Non-pigmented ciliary epithelial cell (primary cell): Measurements from ENCODE around the gene KMT2A.
A peak's percentile ranks its signal among the peaks of the same experiment; 100 is the strongest.

ENCODE experiments used
- DNase-seq: peaks from one replicate; pipeline ENCODE4 v3.0.0-alpha.2; 2010; ENCODE audit warnings: low read depth

KMT2A gene

DNA sequence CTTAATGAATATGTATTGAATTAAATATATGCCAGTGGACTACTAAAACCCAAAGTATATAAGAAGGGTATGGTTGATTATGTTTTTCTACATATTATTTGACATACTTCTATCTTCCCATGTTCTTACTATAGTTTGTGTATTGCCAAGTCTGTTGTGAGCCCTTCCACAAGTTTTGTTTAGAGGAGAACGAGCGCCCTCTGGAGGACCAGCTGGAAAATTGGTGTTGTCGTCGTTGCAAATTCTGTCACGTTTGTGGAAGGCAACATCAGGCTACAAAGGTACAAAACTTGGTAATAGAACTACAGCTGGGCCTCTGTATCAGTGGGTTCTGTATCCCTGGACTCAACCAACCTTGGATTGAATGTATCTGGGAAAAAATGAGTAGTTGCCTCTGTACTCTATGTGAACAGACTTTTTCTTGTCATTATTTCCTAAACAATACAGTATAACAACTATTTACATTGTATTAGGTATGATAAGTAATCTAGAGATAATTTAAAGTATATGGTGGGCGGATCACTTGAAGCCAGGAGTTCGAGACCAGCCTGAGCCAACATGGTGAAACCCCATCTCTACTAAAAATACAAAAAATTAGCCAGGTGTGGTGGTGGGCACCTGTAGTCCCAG, 52.3 kb downstream of the KMT2A start:
- peak; percentile 49 for DNase-seq

DNA sequence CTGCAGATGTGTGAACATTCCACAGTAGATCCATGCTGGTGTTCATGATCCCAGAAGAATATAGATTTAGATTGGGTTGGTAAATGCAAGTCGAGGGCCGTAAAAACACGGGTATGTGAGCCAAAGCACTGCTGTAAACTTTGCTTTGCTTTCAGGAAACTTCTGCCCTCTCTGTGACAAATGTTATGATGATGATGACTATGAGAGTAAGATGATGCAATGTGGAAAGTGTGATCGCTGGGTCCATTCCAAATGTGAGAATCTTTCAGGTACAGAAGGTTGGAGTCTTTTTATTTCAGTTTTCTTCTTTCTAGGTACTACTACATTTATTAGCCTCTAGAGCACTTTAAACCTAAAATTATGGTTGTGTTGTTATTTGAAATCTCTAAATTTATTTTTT, 54.7 kb downstream of the KMT2A start:
- no peak for DNase-seq

DNA sequence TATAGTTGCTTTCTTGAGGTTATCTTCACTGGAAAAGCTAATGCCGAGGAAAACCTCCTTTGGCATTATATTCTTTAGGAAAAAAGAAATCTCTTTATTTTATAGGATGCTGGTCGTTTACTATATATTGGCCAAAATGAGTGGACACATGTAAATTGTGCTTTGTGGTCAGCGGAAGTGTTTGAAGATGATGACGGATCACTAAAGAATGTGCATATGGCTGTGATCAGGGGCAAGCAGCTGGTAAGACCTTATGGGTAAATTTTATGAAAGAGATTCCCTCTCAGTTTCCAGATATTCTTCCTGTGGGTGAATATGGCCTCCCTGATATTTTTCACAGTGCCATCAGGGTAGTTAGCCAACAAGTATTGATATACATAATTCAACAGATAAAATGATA, 61.5 kb downstream of the KMT2A start:
- peak; percentile 68 for DNase-seq

DNA sequence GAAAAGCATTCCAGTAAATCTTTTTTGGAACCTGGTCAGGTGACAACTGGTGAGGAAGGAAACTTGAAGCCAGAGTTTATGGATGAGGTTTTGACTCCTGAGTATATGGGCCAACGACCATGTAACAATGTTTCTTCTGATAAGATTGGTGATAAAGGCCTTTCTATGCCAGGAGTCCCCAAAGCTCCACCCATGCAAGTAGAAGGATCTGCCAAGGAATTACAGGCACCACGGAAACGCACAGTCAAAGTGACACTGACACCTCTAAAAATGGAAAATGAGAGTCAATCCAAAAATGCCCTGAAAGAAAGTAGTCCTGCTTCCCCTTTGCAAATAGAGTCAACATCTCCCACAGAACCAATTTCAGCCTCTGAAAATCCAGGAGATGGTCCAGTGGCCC, 66.9 kb downstream of the KMT2A start:
- no peak for DNase-seq

DNA sequence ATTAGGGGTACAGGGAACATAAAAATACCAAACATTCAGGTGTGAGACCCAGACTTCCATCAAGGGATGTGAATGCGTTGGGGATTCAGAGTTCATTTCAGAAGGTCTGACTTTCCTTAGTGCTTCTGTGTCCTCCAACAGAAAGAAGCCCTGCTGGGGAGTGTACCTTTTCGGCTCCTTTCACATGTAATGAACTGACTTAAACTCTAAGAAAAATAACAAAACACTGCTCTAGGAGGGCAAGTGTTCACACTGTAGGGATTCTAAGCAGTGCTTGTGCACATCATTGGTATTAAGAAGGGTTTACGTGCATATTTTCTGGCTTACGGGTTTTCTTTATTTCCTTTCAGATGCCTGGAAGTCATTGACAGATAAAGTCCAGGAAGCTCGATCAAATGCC, 75.3 kb downstream of the KMT2A start:
- no peak for DNase-seq

DNA sequence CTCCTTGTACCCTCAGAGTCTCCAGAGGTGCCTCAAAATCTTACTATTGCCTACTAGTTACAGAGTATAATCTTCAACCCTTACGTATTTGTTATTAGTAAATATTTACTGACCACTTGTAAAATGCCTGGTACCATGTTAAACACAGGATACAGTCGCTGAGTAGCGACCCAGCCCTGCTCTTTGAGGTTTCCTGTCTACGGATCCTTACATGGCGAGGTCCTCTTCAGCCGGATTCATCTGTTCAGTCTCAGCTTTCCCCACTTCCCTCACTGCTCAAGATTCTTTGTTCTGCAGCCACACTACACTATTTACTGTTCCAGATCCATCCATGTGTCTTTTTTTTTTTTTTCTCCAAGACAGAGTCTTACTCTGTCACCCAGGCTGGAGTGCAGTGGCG, 77.8 kb downstream of the KMT2A start:
- DNase-seq: no peak

DNA sequence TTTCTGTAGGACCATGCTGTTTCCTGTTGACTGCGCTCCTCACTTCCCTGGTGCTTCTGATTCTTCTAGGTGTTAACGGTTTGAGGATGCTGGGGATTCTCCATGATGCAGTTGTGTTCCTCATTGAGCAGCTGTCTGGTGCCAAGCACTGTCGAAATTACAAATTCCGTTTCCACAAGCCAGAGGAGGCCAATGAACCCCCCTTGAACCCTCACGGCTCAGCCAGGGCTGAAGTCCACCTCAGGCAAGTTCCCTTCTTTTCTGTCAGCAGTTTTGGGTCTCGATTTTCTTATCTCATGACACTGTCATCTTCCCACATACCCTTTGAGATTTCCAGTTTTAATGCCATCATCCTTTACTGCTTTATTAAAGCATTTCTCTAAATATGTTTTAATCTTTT, 83.3 kb downstream of the KMT2A start:
- DNase-seq: no peak

DNA sequence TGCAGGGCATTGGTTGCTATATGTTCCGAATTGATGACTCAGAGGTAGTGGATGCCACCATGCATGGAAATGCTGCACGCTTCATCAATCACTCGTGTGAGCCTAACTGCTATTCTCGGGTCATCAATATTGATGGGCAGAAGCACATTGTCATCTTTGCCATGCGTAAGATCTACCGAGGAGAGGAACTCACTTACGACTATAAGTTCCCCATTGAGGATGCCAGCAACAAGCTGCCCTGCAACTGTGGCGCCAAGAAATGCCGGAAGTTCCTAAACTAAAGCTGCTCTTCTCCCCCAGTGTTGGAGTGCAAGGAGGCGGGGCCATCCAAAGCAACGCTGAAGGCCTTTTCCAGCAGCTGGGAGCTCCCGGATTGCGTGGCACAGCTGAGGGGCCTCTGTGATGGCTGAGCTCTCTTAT, 85.6 kb downstream of the KMT2A start:
- no peak for DNase-seq

DNA sequence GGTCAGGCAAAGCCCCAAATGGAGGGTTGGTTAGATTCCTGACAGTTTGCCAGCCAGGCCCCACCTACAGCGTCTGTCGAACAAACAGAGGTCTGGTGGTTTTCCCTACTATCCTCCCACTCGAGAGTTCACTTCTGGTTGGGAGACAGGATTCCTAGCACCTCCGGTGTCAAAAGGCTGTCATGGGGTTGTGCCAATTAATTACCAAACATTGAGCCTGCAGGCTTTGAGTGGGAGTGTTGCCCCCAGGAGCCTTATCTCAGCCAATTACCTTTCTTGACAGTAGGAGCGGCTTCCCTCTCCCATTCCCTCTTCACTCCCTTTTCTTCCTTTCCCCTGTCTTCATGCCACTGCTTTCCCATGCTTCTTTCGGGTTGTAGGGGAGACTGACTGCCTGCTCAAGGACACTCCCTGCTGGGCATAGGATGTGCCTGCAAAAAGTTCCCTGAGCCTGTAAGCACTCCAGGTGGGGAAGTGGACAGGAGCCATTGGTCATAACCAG, 86.3 kb downstream of the KMT2A start:
- no peak for DNase-seq

DNA sequence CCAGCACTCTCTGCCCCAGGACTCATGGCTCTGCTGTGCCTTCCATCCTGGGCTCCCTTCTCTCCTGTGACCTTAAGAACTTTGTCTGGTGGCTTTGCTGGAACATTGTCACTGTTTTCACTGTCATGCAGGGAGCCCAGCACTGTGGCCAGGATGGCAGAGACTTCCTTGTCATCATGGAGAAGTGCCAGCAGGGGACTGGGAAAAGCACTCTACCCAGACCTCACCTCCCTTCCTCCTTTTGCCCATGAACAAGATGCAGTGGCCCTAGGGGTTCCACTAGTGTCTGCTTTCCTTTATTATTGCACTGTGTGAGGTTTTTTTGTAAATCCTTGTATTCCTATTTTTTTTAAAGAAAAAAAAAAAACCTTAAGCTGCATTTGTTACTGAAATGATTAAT, 88.1 kb downstream of the KMT2A start:
- no peak for DNase-seq

DNA sequence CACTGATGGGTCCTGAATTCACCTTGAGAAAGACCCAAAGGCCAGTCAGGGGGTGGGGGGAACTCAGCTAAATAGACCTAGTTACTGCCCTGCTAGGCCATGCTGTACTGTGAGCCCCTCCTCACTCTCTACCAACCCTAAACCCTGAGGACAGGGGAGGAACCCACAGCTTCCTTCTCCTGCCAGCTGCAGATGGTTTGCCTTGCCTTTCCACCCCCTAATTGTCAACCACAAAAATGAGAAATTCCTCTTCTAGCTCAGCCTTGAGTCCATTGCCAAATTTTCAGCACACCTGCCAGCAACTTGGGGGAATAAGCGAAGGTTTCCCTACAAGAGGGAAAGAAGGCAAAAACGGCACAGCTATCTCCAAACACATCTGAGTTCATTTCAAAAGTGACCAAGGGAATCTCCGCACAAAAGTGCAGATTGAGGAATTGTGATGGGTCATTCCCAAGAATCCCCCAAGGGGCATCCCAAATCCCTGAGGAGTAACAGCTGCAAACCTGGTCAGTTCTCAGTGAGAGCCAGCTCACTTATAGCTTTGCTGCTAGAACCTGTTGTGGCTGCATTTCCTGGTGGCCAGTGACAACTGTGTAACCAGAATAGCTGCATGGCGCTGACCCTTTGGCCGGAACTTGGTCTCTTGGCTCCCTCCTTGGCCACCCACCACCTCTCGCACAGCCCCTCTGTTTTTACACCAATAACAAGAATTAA, 88.6 kb downstream of the KMT2A start:
- DNase-seq: no peak

DNA sequence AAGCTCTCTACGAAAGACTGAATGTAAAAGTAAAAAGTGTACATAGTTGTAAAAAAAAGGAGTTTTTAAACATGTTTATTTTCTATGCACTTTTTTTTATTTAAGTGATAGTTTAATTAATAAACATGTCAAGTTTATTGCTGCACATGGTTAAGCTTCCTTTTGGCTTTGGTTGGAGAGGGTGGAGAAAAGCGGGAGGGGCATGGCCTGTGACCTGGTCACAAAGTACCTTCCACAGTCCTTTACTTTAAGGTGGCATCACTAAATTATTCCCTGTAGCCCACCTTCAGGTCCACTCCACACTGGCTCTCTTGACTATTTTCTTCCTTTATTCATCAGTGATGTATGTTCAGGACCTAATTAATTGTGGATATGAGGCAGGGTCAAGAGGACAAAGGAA, 90.4 kb downstream of the KMT2A start:
- DNase-seq: no peak

DNA sequence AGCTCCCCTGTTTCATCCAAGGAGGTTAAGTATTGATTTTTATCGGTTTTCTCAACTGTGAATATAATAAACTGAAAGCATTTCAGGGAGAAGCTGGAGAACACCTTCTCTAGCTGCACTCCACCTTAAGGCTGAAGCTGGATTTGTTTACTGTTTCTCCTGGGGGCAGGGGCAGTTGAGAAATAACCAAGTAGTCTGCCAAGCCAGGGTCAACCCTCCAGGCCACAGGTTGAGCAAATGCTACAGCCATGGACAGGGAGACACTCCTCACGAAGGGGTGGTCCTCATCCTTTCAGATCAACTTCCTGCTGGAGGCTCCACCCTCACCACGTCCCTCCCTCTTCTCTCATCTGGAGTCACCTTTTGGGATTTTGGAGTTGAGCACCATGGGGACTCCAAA, 90.8 kb downstream of the KMT2A start, which contains the start of gene TTC36:
TTC36 (plus strand) TSS at position 366 of the 400 bp plus-strand sequence; CDS start at position 387, 21 bp downstream.
- no peak for DNase-seq

DNA sequence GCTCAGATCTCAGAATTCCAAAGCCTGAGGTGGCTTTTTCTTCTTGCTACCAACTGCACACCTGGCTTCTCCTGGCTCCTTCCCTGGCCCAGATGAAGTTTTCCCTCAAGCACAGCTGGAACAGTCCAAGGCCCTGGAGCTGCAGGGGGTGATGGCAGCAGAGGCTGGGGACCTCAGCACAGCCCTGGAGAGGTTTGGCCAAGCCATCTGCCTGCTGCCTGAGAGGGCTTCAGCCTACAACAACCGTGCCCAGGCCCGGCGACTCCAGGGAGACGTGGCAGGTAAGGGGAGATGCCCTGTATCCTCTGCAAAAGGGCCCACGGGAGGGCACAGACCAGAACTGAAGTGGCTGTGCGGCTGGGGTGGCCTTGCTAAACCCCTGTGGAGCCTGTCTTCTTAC, 92.2 kb downstream of the KMT2A start:
- no peak for DNase-seq

DNA sequence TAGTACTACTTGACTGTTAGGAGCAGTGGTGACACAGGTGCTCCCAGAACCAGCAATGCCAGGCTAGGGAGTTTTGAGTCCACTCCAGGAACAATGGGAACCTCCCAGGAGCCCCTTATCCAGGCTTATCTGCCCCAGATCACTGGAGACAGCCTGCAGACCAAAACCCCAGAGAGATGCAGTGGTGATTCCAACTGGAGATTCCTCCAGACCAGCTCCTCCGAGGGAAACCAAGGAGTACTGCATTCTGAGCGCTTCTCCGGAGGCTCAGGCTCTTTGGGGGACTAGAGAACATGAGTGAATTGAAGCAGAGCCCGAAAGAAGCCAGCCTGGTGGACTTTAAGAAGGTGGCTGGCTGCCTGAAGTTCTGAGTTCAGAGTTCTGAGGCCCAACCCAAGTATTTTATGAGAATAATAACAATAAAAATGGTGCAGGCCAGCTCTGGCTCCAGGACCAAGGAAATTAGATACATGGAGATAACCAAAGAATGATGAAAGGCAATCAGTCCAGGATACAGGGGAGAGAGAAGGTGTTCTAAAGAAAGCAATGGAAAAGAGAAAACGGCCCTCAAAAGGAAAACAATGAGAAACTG, 93.4 kb downstream of the KMT2A start:
- no peak for DNase-seq

DNA sequence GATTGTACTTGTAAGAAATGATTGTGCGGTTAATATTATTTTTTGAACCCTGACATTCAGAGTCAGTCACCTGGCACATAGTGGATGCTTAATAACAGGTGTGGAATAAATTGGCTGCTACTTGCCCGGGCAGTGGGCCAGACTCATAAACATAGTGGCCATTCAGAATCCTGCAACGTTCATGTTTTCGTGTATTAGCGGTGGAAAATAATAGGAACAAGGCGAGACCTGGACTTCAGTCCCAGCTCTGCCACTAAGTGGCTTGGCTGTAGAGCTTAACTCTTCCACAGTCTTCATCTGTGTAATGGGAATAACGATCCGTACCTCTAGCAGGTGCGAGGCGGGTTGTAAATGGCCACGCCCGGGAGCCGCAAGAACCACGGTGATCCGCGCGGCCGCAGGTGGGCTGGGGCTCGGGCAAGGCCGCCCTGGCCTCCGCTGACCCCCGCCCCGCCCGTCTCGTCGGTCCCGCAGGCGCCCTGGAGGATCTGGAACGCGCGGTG, 93.9 kb downstream of the KMT2A start:
- DNase-seq: no peak

DNA sequence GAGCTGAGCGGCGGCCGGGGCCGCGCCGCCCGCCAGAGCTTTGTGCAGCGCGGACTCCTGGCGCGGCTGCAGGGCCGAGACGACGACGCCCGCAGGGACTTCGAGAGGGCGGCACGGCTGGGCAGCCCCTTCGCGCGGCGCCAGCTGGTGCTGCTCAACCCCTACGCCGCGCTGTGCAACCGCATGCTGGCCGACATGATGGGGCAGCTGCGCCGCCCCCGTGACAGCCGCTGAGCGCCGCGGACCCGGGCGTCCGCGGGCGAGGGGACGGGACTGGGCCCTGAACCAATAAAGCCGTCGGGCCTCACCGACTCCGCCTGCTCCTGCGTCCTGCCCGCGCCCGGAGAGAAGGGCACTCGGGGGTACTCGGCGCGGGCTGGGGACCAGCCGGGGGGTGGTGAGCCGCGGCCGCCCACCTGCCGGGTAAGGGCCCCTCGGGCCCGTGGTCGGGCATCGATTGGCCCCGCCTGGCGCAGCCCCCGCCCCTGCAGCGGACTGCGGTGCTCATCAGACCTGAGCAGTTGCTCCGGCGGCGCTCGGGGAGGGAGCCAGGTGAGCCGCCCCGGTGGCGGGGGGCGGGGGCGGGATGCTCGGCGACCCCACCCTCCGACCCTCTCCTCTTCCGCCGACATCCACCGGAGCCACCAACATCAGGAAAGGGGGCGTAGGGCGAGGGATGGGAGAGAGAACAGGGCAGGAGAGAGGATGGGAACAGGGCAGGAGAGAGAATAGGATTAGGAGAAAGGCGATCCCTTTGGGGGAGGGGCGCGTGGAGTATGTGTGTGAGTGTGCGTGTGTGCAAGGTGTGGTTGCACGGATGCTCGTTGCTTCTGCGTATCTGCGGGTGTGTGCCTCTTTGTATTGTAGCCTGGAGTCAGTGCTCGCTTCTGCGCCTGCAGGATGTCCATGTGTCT, 94.6 kb downstream of the KMT2A start, which contains the start of gene TMEM25:
TMEM25 (plus strand) TSS at position 510 of the 914 bp plus-strand sequence. CDS start 610 bp downstream, outside the sequence.
- DNase-seq: no peak

DNA sequence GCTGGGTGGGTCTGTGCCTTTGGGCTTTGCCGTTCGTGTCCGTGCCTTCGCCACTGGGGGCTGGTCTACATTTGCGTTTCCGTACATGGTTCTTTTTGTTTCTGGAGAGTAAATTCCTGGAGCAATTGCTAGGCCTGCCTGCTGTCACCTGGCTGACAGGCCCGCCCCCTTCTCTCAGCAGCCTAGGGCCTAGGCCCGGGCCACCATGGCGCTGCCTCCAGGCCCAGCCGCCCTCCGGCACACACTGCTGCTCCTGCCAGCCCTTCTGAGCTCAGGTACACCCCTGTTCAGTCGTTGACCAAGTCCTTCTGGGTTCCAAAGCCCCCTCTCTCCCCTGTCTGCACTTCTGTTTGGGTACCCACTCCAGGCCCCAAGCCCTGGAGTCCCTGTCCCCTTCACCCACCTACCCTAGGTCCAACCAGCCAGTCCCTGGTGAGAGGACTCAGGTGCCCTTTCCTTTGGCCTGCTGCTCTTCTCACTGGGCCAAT, 95.3 kb downstream of the KMT2A start:
- no peak for DNase-seq

DNA sequence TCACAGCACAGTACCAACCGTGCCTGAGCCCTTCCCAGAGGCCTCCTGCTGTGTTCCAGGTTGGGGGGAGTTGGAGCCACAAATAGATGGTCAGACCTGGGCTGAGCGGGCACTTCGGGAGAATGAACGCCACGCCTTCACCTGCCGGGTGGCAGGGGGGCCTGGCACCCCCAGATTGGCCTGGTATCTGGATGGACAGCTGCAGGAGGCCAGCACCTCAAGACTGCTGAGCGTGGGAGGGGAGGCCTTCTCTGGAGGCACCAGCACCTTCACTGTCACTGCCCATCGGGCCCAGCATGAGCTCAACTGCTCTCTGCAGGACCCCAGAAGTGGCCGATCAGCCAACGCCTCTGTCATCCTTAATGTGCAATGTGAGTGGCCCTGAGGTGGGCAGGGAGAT, 95.8 kb downstream of the KMT2A start:
- DNase-seq: no peak

DNA sequence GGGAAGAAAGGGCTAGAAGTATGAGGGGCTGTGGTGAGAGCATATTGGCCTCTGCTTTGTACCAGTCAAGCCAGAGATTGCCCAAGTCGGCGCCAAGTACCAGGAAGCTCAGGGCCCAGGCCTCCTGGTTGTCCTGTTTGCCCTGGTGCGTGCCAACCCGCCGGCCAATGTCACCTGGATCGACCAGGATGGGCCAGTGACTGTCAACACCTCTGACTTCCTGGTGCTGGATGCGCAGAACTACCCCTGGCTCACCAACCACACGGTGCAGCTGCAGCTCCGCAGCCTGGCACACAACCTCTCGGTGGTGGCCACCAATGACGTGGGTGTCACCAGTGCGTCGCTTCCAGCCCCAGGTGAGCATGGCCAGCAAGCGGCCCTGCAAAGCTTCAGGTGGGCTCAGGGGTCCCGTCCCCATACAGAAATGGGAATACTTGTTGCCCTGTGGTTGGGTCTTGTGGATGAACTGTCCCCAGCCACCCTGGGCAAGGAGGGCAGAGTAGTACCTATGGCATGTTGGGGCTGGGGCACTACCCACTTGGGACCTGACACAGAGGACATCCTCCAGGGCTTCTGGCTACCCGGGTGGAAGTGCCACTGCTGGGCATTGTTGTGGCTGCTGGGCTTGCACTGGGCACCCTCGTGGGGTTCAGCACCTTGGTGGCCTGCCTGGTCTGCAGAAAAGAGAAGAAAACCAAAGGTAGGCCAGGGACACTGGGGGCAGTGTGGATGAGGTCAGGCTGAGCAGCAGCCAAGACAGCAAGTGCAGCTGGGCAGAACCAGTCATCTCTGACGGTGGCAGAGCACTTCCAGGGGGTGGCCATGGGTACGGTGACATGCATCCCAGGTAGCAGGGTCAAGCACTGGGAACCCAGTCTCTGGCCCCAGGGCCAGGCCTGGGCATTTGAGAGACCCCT, 96.8 kb downstream of the KMT2A start:
- DNase-seq: no peak
